Activated T-cell treated with anti-CD3 and anti-CD28 coated beads, Interleukin-2, amount 50 U/mL, for 48 hours (primary cell): ENCODE results near the gene CPSF7.
A peak's percentile ranks its signal among the peaks of the same experiment; 100 is the strongest.

ENCODE experiments used
- DNase-seq, 2 experiments: peaks; one replicate each; pipeline ENCODE4 v3.0.0-alpha.2; 2020

CPSF7 gene

GRCh38 chr11:61380884-61381283 is 48.9 kb downstream of the CPSF7 start:
- no peak for DNase-seq

GRCh38 chr11:61378713-61379313 is 51.0 kb downstream of the CPSF7 start:
- DNase-seq = no peak

DNA sequence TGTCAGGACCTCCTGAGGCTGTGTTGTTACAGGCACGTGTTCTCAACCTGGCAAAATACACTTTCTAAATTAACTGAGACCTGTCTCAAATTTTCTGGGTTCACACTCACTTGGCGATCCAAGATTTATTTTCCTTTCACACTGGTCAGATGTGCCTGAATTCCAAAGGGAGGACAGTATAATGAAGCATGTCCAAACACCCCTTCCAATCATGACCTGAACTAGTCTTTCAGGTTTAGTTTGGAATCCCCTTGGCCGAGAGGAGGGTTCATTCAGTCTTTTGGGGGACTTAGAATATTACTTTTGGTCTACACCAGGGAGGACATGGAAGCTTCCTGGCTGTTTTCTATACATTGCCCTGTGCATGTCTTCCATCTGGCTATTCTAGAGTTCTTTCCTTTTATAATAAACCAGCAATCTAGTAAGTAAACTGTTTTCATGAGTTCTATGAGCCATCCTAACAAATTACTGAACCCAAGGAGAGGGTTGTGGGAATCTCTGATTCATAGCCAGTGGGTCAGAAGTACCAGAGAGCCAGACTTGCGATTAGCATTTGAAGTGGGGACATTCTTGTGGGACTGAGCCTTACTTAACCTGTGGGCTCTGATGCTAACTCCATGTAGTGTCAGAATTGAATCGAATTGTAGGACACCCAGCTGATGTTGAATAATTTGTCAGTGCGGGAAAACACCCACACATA is 52.2 kb downstream of the CPSF7 start:
- no peak for DNase-seq

DNA sequence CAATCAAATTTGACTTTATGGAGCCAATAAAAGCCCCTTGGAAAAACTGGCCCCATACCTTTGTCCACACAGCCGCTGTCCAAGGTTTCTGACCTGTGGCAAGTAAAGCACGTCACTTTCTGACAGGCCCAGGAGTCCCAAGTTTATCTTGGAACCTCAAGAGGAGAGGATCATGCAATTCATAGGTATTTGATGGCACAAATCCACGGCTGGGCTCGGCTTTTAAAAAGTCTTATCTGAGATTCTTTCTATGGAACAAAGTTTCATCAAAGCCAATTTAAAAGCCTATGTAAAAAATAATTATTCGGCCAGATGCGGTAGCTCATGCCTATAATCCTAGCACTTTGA is 54.0 kb downstream of the CPSF7 start:
- no peak for DNase-seq

DNA sequence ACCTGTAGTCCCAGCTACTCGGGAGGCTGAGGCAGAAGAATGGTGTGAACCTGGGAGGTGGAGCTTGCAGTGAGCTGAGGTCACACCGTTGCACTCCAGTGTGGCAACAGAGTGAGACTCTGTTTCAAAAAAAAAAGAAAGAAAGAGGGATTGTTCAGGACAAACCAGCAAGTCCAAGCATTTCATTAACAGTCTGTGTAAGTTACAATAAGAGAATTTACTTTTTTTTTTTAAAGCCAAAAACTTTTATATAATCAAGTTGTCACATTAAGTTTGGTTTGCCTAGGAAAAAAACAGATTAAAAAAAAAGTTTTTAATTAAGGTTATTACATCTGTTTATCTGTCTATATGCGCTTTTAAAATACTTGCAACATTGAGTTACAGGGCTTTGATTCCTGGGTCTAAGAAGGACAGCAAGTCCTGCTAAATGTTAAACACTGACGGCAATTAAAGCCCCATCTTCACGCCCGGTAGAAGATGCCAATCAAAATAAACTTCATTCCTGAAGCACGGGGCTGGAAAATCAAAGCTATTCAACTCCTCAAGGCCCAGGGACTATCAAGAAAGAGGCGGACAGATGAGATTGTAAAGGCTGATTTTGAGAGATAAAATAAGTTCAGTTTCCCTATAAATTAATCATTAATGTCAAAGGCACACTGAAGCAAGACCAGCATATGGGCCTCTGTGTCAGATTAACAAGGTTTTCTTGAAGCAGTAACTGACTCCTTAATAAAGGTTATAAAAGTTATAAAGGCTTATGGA is 56.9 kb downstream of the CPSF7 start:
- no peak for DNase-seq

- no peak for DNase-seq
Observed at GRCh38 chr11:61370349-61371005, 59.3 kb downstream of the CPSF7 start.

- no peak for DNase-seq
Observed at GRCh38 chr11:61369372-61370348, 60.1 kb downstream of the CPSF7 start.

GRCh38 chr11:61368646-61369045 is 61.1 kb downstream of the CPSF7 start:
- DNase-seq = no peak

DNA sequence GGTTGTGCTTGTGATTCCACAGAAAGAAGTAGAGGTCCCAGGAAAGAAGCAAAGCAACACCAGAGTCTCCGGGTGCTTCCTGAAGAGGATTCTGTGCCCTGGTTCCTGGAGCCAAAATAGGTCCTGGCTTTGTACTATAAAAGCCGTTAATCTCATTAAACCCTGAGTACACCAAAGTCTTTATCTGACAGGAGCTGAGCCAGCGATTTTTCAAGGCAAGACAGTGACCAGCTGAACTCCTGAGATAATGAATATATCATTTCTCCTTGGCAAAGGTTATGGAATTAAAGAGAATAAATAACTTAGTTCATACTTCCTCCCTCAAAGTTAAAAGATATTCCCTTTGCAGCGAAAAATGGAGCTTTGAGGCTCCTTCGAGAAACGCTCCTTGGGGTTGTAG is 62.4 kb downstream of the CPSF7 start:
- DNase-seq = no peak

- no peak for DNase-seq
Observed at GRCh38 chr11:61364012-61364675, 65.6 kb downstream of the CPSF7 start.

DNA sequence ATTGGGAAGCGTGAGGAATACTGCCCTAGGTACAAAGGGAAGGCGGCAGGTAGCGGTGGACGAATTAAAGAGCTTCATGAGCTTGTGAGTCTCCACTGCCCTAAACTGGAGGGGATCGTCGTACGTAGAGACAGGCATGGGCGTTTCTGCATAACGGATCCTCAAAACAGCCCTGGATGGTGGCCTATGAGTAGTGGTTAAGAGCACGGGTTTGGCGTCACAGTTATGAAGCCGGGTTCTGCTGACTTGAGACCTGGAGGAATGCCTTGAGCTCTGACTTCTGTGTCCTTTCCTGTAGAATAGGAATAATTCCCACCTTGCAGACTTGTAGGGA is 67.3 kb downstream of the CPSF7 start:
- no peak for DNase-seq

GRCh38 chr11:61361741-61362541 is 67.8 kb downstream of the CPSF7 start, which contains the start of the genes CYB561A3 and TMEM138:
Gene CYB561A3 (minus strand): TSS chr11:61361882. CDS start chr11:61356713, 5,169 bp downstream.
Gene TMEM138 (plus strand): TSS chr11:61362374. CDS start chr11:61364391, 2,017 bp downstream.
- DNase-seq = peak; percentile 93 to 95

- DNase-seq = no peak
Observed at GRCh38 chr11:61361237-61361740, 68.5 kb downstream of the CPSF7 start.

DNA sequence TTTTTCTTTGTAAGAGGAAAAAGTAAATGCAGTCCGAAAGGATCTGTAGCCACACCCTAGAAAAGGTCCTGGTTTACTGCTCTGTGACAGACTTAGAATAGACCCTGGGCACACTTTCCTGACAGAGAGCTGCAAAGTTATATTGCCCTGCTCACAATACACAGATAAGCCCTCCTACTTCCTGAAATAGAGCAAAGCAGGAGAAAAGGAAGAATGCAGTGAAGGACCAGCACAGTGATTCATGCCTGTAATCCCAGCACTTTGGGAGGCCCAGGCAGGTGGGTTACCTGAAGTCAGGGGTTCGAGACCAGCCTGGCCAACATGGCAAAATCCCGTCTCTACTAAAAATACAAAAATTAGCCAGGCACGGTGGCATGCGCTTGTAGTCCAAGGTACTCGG is 70.3 kb downstream of the CPSF7 start:
- no peak for DNase-seq

DNA sequence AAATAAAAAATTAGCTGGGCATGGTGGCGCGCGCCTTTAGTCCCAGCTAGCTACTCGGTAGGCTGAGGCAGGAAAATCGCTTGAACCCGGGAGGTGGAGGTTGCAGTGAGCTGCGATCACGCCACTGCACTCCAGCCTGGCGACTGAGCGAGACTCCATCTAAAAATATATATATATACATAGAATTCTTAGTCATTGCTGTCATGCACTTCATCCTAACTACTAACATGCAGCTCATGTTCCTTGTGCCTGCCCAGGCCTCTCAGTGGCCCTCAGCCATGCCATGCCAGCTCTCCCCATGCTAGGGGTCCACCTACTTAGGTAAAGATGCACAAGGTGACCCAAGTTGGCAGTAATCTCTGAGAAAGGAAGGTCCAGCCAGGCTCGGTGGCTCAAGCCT is 71.2 kb downstream of the CPSF7 start:
- no peak for DNase-seq

DNA sequence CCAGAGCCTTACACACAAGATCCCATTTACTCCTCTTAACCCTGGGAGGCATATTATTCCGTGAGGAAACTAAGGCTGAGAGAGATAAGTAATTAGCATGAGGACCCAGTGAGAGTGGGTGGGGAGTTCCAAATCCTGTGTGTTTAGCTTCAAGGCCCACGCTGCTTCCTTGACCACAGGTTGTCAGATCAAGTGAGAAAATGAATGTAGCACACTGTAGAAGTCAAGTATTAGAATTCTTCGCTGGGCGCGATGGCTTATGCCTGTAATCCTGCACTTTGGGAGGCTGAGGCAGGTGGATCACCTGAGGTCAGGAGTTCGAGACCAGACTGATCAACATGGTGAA is 71.9 kb downstream of the CPSF7 start:
- no peak for DNase-seq

DNA sequence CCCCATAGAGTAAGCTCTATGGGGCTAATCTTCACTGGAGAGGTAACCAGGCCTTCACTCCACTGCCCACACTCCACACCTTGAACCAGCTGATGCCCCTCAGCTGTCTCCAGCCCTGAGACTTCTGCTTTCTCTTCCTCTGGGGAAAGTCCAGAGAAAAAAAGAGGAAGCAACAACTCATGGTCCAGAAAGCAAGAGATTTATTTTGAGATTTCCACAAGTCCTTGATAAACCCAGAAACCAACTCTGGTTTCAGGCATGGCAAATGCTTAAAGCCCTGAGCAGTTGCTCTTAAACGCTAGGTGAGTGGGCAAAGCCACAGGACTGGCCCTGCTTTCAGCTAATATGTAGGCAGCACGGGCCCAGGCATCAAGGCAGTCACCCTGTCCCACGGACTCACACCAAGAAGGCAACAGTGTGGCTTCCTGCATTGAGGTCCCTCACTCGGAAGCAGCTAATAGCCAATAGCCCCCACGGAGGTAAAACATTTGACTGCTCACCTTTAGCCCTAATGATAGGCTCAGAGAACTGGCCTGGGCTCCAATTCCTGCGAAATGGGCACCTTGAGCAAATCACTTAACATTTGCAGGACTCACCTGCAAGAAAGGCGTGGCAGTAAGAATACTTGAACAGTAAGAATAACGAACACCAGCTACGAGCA is 72.4 kb downstream of the CPSF7 start:
- DNase-seq = no peak

DNA sequence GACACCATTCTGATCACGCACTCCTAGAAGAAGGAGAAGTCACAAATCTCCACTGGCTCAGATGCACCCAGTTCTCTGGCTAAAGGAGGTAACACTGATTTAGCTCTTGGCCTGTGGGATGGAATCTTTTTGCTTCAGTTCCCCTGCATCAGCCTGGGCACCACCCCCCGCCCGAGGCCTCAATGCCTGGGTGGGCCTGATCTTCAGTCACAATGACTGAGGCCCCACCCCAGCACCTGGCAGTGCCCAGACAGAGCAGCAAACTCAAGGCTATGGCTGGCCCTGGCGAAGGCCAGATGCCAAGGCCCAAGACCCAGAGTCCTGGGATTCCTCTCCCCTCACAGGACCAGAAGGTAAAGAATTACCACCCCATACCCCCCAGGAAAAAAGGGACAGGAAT is 73.1 kb downstream of the CPSF7 start:
- no peak for DNase-seq

DNA sequence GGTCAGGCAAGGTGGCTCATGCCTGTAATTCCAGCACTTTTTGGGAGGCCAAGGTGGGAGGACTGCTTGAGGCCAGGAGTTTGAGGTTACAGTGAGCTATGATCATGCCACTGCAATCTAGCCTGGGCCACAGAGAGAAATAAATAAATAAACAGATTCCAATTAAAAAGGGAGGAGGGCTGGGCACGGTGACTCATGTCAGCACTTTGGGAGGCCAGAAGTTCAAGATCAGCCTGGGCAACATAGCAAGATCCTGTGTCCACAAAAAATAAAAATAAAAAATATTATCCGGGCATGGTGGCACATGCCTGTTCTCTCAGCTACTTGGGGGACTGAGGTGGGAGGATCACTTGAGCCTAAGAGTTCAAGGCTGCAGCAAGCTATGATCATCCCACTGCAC is 75.6 kb downstream of the CPSF7 start:
- no peak for DNase-seq
